Gastrocnemius medialis (tissue), 4 donors: ENCODE measurements around the gene GARRE1. TPM values are rescaled to one million over a fixed set of nuclear protein-coding genes. Genes with fewer than 3 reads are reported as not detected.
"Not testable (repeated sequence)": the region's sequence is repeated elsewhere in the genome, so short reads cannot be mapped to it uniquely, and the experiment has no call there.

Source experiments
- ATAC-seq, 2 donors: fragments of 150-250 bp; one replicate each; pipeline ENCODE4 v1.9.1; 2016
- DNase-seq, 2 donors: peaks; one replicate each; pipeline ENCODE4 v3.0.0-alpha.2; 2019
- H3K27ac ChIP-seq, 4 donors: fragments of 200-600 bp; sonication (generic); 1 replicate in 1 of 4; 2 replicates in 3 of 4; pipeline ENCODE4 v1.5.1; 2016 to 2018; ENCODE audit warnings: mild to moderate bottlenecking in 2 of 4, moderate library complexity in 1 of 4
- H3K27me3 ChIP-seq, 3 donors: fragments of 200-600 bp; sonication (generic) in 2 of 3; 1 replicate in 1 of 3; 2 replicates in 2 of 3; pipeline versions ENCODE4 v1.5.1 to v1.6.0; 2016 to 2019; ENCODE audit warnings: mild to moderate bottlenecking in 1 of 3, moderate library complexity in 1 of 3
- H3K36me3 ChIP-seq, 2 donors: fragments of 200-600 bp; sonication (generic) in 1 of 2; one replicate each; pipeline ENCODE4 v1.5.1; 2017 to 2018
- H3K4me1 ChIP-seq, 2 donors: fragments of 200-600 bp; sonication (generic) in 1 of 2; one replicate each; pipeline ENCODE4 v1.5.1; 2016 to 2017; ENCODE audit warnings: mild to moderate bottlenecking in 2 of 2
- H3K4me3 ChIP-seq, 4 donors: fragments of 200-600 bp; sonication (generic) in 3 of 4; 1 replicate in 1 of 4; 2 replicates in 3 of 4; pipeline ENCODE4 v1.5.1; 2016 to 2019; ENCODE audit warnings: mild to moderate bottlenecking in 2 of 4
- H3K9me3 ChIP-seq, 3 donors: fragments of 200-600 bp; sonication (generic) in 2 of 3; 1 replicate in 1 of 3; 2 replicates in 2 of 3; pipeline ENCODE4 v1.5.1; 2016 to 2019
- CTCF ChIP-seq, 5 experiments: fragments of 450-650 bp in 3 of 5; fragments of 200-600 bp in 2 of 5; sonication (generic) in 2 of 5; IDR thresholded peaks in 4 of 5; conservative IDR thresholded peaks in 1 of 5; 1 replicate in 4 of 5; 2 replicates in 1 of 5; pipeline ENCODE4 v1.5.1; 2016 to 2019; ENCODE audit warnings: antibody characterized with exemption in 5 of 5, mild to moderate bottlenecking in 3 of 5, moderate library complexity in 3 of 5
- POLR2A ChIP-seq, 2 donors: fragments of 450-650 bp; IDR thresholded peaks; one replicate each; pipeline ENCODE4 v1.6.1; 2017; ENCODE audit warnings: antibody characterized with exemption in 2 of 2, mild to moderate bottlenecking in 2 of 2, moderate library complexity in 2 of 2
- in situ Hi-C, 4 donors: fragments of 200-750 bp; cut with MboI; loops; one replicate each; pipeline versions ENCODE4 v1.15.0 to v1.8.0; 2017; ENCODE audit warnings: low sequenced_read_pairs in 4 of 4
- intact Hi-C: fragments of 100-400 bp; cut with DNase I; formaldehyde crosslinking; loops from one replicate; pipeline ENCODE4 v1.15.1; 2023; ENCODE audit warnings: low total_unique reads
- total RNA-seq, 4 donors: library from RNA; depleted of rRNA; stranded (reverse); fragments of >200 nt; gene quantifications; one replicate each; pipeline versions ENCODE4 v1.1.0 to v1.2.3, GENCODE V29; 2016

GARRE1 gene
- total RNA-seq, 4 donors from 2014 or later, result 21.8 to 34.3 (median 24.8) TPM

- intact Hi-C loops (no loop called here), in situ Hi-C loops (no loop called here)
- H3K36me3 ChIP-seq, result peaks cover 0 to 63% of the 10 kb centered on the region in 2 donors
- no peak overlapping the region for H3K27ac ChIP-seq
- no peaks in the 10 kb centered on the region for H3K9me3 ChIP-seq
- ATAC-seq (no peak), DNase-seq (no peak)
- no peak for TF ChIP-seq POLR2A (IDR thresholded peaks at IDR 0.05)
- TF ChIP-seq CTCF (IDR thresholded peaks at IDR 0.05 in 4 of 5, conservative IDR thresholded peaks at IDR 0.05 in 1 of 5), result no peak
- no peak overlapping the region for H3K4me3 ChIP-seq
- H3K4me1 ChIP-seq, result peaks cover under 1 to 3% of the 10 kb centered on the region in 2 donors
- H3K27me3 ChIP-seq, result no peaks in the 10 kb centered on the region
Measured at GRCh38 chr19:34213283-34213682, 41.1 kb upstream of the GARRE1 start.

GRCh38 chr19:34214040-34214439 lies 40.3 kb upstream of the GARRE1 start:
- Histone ChIP-seq H3K27ac (no peak overlapping the region), H3K9me3 (no peaks in the 10 kb centered on the region), H3K36me3 (peaks cover 0 to 58% of the 10 kb centered on the region in 2 donors), H3K27me3 (no peaks in the 10 kb centered on the region), H3K4me1 (peaks cover 7 to 9% of the 10 kb centered on the region in 2 donors), H3K4me3 (no peak overlapping the region)
- no peak for TF ChIP-seq CTCF (IDR thresholded peaks at IDR 0.05 in 4 of 5, conservative IDR thresholded peaks at IDR 0.05 in 1 of 5)
- TF ChIP-seq POLR2A (IDR thresholded peaks at IDR 0.05), result no peak
- ATAC-seq (no peak), DNase-seq (no peak)
- in situ Hi-C loops (no loop called here), intact Hi-C loops (no loop called here)

GRCh38 chr19:34215006-34215665 lies 39.2 kb upstream of the GARRE1 start:
- in situ Hi-C loops (no loop called here), intact Hi-C loops (loop anchor here (5.0 kb wide), 1 partner anchor 38 kb away; no protein-coding TSS in a partner anchor)
- DNase-seq (no peak), ATAC-seq (no peak)
- no peaks in the 10 kb centered on the region for H3K27me3 ChIP-seq
- H3K9me3 ChIP-seq, result no peaks in the 10 kb centered on the region
- no peak overlapping the region for H3K4me3 ChIP-seq
- TF ChIP-seq CTCF (IDR thresholded peaks at IDR 0.05 in 4 of 5, conservative IDR thresholded peaks at IDR 0.05 in 1 of 5), result no peak
- no peak for TF ChIP-seq POLR2A (IDR thresholded peaks at IDR 0.05)
- peaks cover 9% of the 10 kb centered on the region in 2 donors for H3K4me1 ChIP-seq
- H3K36me3 ChIP-seq, result peaks cover 0 to 51% of the 10 kb centered on the region in 2 donors
- H3K27ac ChIP-seq, result no peak overlapping the region

DNA sequence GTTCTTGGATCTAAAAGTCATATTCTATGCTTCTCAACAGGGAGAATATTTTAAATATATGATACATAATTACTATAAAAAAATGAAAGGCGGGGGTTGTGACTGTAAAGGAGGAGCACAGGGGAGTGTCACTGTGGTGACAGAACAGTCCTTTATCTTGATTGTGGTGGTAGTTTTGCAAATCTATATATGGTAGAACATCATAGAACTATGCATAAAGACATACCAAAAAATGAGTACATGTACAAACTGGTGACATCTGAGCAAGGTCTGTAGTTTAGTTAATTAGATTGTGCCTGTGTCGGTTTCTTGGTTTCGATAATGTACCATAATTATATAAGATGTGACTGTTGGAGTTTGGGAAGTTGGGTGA lies 38.7 kb upstream of the GARRE1 start:
- ATAC-seq, result no peak

GRCh38 chr19:34216745-34217219 lies 37.6 kb upstream of the GARRE1 start:
- DNase-seq, ATAC-seq, H3K9me3 ChIP-seq, in situ Hi-C loops, H3K4me3 ChIP-seq, H3K27ac ChIP-seq, H3K27me3 ChIP-seq, H3K4me1 ChIP-seq: not testable (repeated sequence)
- intact Hi-C loops, result loop anchor here (5.0 kb wide), 1 partner anchor 39 kb away; no protein-coding TSS in a partner anchor
- H3K36me3 ChIP-seq, result peaks cover 0 to 46% of the 10 kb centered on the region in 2 donors

More for the DNA sequence above, 38.7 kb upstream of the GARRE1 start:
- TF ChIP-seq POLR2A (IDR thresholded peaks at IDR 0.05), result no peak
- no peak for TF ChIP-seq CTCF (IDR thresholded peaks at IDR 0.05 in 4 of 5, conservative IDR thresholded peaks at IDR 0.05 in 1 of 5)
- in situ Hi-C loops (no loop called here), intact Hi-C loops (loop anchor here (5.0 kb wide), 1 partner anchor 38 kb away; no protein-coding TSS in a partner anchor)
- H3K9me3 ChIP-seq, result no peaks in the 10 kb centered on the region
- peaks cover 0 to 48% of the 10 kb centered on the region in 2 donors for H3K36me3 ChIP-seq
- H3K4me3 ChIP-seq, result no peak overlapping the region
- peaks cover 9% of the 10 kb centered on the region in 2 donors for H3K4me1 ChIP-seq
- H3K27ac ChIP-seq, result no peak overlapping the region
- DNase-seq, result no peak
- no peaks in the 10 kb centered on the region for H3K27me3 ChIP-seq
